ENCODE measurements around the gene RMDN3. TPM values are rescaled to one million over a fixed set of nuclear protein-coding genes. Genes with fewer than 3 reads are reported as not detected.
A peak's percentile ranks its signal among the peaks of the same experiment; 100 is the strongest.

RMDN3 gene
- total RNA-seq, 1 donor from 2014 or later: 77.1 TPM

DNA sequence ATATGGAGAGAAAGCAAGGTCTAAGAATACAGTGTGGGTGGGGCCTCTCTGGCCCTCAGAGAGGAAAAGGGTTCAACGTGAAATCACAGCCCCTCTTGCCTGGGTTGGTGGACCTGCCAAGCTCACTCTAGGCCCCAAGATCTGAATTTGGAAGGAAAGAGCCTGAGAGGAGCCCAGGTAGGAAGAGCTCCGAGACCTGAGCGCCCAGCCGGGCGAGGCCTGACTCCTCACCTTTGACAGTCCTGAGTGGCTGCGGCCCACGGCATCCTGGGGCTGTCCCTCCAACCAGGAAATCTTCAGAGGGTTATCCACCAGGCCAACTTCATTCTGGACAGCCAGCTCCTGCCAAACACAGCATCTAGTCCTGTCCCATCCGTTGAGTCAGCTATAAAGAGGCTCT is 18.4 kb upstream of the RMDN3 start:
- H3K36me3 ChIP-seq: peaks cover 61% of the 10 kb centered on the region
- intact Hi-C loops (cut with DNase I): no loop called here
- no peak for ATAC-seq
- no peaks in the 10 kb centered on the region for H3K27me3 ChIP-seq
- H3K9me3 ChIP-seq: no peaks in the 10 kb centered on the region
- no peak for DNase-seq
- H3K4me3 ChIP-seq: no peak overlapping the region
- H3K4me1 ChIP-seq: peaks cover 26% of the 10 kb centered on the region
- TF ChIP-seq, protein P1, sequence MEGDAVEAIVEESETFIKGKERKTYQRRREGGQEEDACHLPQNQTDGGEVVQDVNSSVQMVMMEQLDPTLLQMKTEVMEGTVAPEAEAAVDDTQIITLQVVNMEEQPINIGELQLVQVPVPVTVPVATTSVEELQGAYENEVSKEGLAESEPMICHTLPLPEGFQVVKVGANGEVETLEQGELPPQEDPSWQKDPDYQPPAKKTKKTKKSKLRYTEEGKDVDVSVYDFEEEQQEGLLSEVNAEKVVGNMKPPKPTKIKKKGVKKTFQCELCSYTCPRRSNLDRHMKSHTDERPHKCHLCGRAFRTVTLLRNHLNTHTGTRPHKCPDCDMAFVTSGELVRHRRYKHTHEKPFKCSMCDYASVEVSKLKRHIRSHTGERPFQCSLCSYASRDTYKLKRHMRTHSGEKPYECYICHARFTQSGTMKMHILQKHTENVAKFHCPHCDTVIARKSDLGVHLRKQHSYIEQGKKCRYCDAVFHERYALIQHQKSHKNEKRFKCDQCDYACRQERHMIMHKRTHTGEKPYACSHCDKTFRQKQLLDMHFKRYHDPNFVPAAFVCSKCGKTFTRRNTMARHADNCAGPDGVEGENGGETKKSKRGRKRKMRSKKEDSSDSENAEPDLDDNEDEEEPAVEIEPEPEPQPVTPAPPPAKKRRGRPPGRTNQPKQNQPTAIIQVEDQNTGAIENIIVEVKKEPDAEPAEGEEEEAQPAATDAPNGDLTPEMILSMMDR (IDR thresholded peaks at IDR 0.05): no peak
- H3K27ac ChIP-seq: no peak overlapping the region

DNA sequence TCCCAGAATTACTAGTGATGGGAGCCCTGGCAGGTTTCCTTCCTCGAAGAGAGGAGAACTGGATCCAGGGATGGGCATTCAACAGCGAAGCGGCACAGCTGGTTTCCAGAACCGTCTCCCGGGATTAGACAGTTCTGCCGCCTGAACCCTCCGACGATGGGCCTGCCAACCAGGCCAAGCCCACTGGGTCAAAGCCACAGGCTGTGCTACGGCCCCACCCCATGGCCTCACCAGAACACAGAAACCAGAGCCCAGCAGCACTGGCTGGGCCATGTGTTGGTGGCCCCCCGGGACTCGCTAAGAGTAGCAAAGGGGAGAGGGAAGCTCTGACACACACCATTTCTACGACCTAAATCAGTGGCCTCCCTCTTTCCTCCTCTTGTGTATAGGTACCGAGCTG is 17.0 kb upstream of the RMDN3 start:
- DNase-seq: no peak
- no peak overlapping the region for H3K27ac ChIP-seq

DNA sequence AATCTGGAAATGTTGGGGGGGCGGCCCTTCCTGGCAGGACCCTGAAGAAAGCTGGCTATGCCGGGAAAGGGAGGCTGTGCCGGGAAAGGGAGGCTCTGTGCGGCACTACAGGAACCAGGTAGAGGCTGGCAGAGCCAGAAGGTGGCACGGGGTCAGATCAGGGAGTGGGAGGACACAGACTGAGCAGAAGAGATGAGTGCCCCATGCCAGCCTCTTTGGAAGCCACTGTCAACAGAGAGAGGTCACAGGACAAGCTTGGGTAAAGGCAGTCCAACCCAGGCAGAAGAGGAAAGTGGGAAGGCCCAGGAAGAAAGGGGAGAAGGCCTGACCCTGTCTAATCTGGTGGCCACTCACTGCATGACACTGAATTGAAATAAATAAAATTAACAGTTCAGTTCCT is 16.2 kb upstream of the RMDN3 start:
- TF ChIP-seq, protein P1 (IDR thresholded peaks at IDR 0.05): no peak
- Histone ChIP-seq H3K4me3 (no peak overlapping the region), H3K27ac (no peak overlapping the region), H3K36me3 (peaks cover 52% of the 10 kb centered on the region), H3K27me3 (no peaks in the 10 kb centered on the region), H3K9me3 (no peaks in the 10 kb centered on the region), H3K4me1 (peaks cover 22% of the 10 kb centered on the region)
- DNase-seq: no peak
- intact Hi-C loops (cut with DNase I): no loop called here
- ATAC-seq: no peak

More for the DNA sequence above, 17.0 kb upstream of the RMDN3 start:
- intact Hi-C loops (cut with DNase I): no loop called here
- peaks cover 30% of the 10 kb centered on the region for H3K4me1 ChIP-seq
- H3K9me3 ChIP-seq: no peaks in the 10 kb centered on the region
- H3K27me3 ChIP-seq: no peaks in the 10 kb centered on the region
- H3K4me3 ChIP-seq: no peak overlapping the region
- peaks cover 59% of the 10 kb centered on the region for H3K36me3 ChIP-seq
- TF ChIP-seq, protein P1 (IDR thresholded peaks at IDR 0.05): no peak
- no peak for ATAC-seq

DNA sequence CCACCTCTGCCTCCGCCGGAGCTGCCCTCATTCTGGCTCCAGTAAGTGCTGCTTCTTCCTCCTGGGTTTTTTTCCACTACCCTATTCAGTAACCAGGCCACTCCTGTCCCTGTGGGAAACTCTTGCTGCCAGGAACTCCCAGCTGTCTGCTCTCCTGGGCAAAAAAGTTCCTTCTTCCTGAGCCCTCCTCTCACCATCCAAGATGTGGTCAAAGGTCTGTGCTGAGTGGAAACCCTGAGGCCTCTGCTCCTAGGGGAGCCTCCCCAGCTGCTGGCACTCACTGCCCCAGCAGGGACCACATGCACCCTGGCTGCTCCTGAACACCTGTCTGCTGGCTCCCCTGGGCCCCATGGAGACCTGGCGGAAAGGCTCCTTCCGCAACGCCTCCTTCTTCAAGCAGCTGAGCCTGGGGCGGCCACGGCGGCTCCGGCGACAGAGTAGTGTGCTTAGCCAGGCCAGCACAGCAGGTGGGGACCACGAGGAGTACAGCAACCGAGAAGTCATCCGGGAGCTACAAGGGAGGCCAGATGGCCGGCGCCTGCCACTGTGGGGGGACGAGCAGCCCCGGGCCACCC is 15.2 kb upstream of the RMDN3 start:
- no peak overlapping the region for H3K4me3 ChIP-seq
- TF ChIP-seq, protein P1 (IDR thresholded peaks at IDR 0.05): no peak
- ATAC-seq (no peak), DNase-seq (no peak)
- peaks cover 29% of the 10 kb centered on the region for H3K4me1 ChIP-seq
- H3K27me3 ChIP-seq: no peaks in the 10 kb centered on the region
- intact Hi-C loops (cut with DNase I): no loop called here
- peaks cover 42% of the 10 kb centered on the region for H3K36me3 ChIP-seq
- no peaks in the 10 kb centered on the region for H3K9me3 ChIP-seq
- H3K27ac ChIP-seq: peak overlapping the region; percentile 44

DNA sequence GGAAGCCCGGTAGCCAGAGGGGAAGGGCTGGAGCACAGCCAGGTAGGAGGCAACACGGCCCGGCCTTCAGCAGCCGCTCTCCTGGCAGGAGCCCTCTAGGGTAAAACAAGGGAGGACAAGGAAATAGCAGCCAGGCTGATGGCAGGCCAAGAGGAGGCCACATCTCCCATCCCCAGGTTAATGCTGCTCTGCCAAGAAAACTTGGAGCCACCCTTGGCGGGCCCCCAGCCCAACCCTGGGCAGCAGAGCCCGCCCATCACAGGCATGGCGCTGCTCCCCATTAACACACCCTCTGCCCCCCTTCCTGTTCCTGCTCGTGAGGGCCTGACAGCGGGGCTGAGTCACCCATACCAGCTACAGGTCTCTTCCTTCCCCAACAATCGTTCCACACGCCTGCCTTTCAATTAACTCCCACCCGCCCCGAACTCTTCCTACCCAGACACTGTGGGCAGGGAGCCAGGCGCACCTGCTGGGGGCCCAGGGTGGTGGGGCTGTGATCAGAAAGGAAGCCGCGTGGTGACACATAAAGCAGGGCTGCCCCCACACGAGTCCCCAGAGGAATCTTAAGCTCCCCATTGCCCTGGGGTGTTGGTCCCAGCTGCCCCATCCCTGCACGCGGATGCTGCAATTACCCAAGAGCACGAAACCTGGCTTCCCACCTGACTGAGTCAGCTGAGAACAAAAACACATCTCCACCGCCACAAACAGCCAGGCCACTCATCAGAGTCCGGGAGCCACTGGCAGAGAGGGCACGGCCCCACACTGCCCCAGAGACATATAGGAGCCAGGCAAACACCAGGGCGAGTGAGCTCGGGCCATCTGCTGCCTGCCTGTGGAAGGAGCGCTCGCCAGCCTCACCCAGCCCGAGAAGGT is 14.5 kb upstream of the RMDN3 start, which contains the start of gene C15orf62:
Gene C15orf62 (plus strand): TSS at position 707 of the 873 bp plus-strand sequence. CDS start 516 bp downstream, outside the sequence.
- no peaks in the 10 kb centered on the region for H3K27me3 ChIP-seq
- DNase-seq (peak; percentile 76), ATAC-seq (peak; percentile 65)
- H3K4me3 ChIP-seq: no peak within 1 kb of the TSS
- peaks cover 36% of the 10 kb centered on the region for H3K4me1 ChIP-seq
- no peaks in the 10 kb centered on the region for H3K9me3 ChIP-seq
- H3K36me3 ChIP-seq: peaks cover 34% of the 10 kb centered on the region
- TF ChIP-seq, protein P1 (IDR thresholded peaks at IDR 0.05): no peak
- intact Hi-C loops (cut with DNase I): no loop called here
- peak within 1 kb of the TSS; percentile 44 for H3K27ac ChIP-seq

Measured in upper lobe of right lung (tissue), 1 donor.